Left colon (tissue), 2 donors: Measurements from ENCODE around the gene FBLN1. TPM values are rescaled to one million over a fixed set of nuclear protein-coding genes. Genes with fewer than 3 reads are reported as not detected.
"Not testable (repeated sequence)": the region's sequence is repeated elsewhere in the genome, so short reads cannot be mapped to it uniquely, and the experiment has no call there.

Experiments
- ATAC-seq: fragments of 200-7000 bp; cut with Tn5 transposase; one replicate; pipeline ENCODE4 v1.9.1; 2020; ENCODE audit warnings: mild to moderate bottlenecking, moderate library complexity
- DNase-seq, 2 donors: peaks; one replicate each; pipeline ENCODE4 v3.0.0-alpha.2; 2020
- intact Hi-C, 2 donors: fragments of 100-400 bp; cut with DNase I in 1 of 2; cut with micrococcal nuclease in 1 of 2; formaldehyde crosslinking; loops; one replicate each; pipeline versions ENCODE4 v1.11.2 to v1.14.0; 2022; cut with DNase I, micrococcal nuclease
- total RNA-seq, 2 donors: library from RNA; stranded (reverse); fragmentation: NEBNext Ultra II Directional; extraction: Animal tissue kit (Norgen Biotek cat#: 25700); gene quantifications; one replicate each; pipeline ENCODE4 v1.2.1, GENCODE V29; 2021
- donor health status: DM: no; HTN: no; CAD: no.
- donor health status: DM: yes; HTN: yes; CAD: no.

Gene FBLN1
- total RNA-seq, 2 donors from 2014 or later = 51.8 to 114 TPM

- ATAC-seq (no peak), DNase-seq (no peak)
- intact Hi-C loops = no loop called here
Measured at GRCh38 chr22:45518580-45518991, 15.9 kb downstream of the FBLN1 start.

GRCh38 chr22:45521178-45521577 lies 18.5 kb downstream of the FBLN1 start:
- intact Hi-C loops = no loop called here
- ATAC-seq = no peak
- DNase-seq = no peak

GRCh38 chr22:45522462-45522861 lies 19.8 kb downstream of the FBLN1 start:
- ATAC-seq (no peak), DNase-seq (no peak)
- intact Hi-C loops = no loop called here

- ATAC-seq (no peak), DNase-seq (no peak)
- intact Hi-C loops = no loop called here
Measured at GRCh38 chr22:45524157-45524556, 21.5 kb downstream of the FBLN1 start.

- ATAC-seq (no peak), DNase-seq (no peak)
- intact Hi-C loops = no loop called here
Measured at GRCh38 chr22:45524966-45525365, 22.3 kb downstream of the FBLN1 start.

- intact Hi-C loops = no loop called here
- no peak for ATAC-seq
- no peak for DNase-seq
Measured at GRCh38 chr22:45525480-45525879, 22.8 kb downstream of the FBLN1 start.

GRCh38 chr22:45526281-45526680 lies 23.6 kb downstream of the FBLN1 start:
- DNase-seq (no peak), ATAC-seq (no peak)
- intact Hi-C loops = no loop called here

- no peak for DNase-seq
- intact Hi-C loops = no loop called here
- ATAC-seq = no peak
Measured at GRCh38 chr22:45526768-45527360, 24.2 kb downstream of the FBLN1 start.

GRCh38 chr22:45527456-45527855 lies 24.8 kb downstream of the FBLN1 start:
- intact Hi-C loops = no loop called here
- ATAC-seq (no peak), DNase-seq (no peak)

- no peak for ATAC-seq
- no peak for DNase-seq
- intact Hi-C loops = no loop called here
Measured at GRCh38 chr22:45528046-45528445, 25.4 kb downstream of the FBLN1 start.

GRCh38 chr22:45529105-45529504 lies 26.4 kb downstream of the FBLN1 start:
- DNase-seq (no peak), ATAC-seq (no peak)
- intact Hi-C loops = no loop called here

GRCh38 chr22:45529971-45530575 lies 27.4 kb downstream of the FBLN1 start:
- intact Hi-C loops = no loop called here
- ATAC-seq = no peak
- no peak for DNase-seq

- DNase-seq (no peak), ATAC-seq (no peak)
- intact Hi-C loops = no loop called here
Measured at GRCh38 chr22:45531441-45532234, 29.0 kb downstream of the FBLN1 start.

GRCh38 chr22:45532235-45532631 lies 29.6 kb downstream of the FBLN1 start:
- intact Hi-C loops = no loop called here
- DNase-seq (no peak), ATAC-seq (no peak)

- intact Hi-C loops = no loop called here
- no peak for ATAC-seq
- no peak for DNase-seq
Measured at GRCh38 chr22:45533703-45534102, 31.0 kb downstream of the FBLN1 start.

- DNase-seq (no peak), ATAC-seq (no peak)
- intact Hi-C loops = no loop called here
Measured at GRCh38 chr22:45534339-45535192, 31.9 kb downstream of the FBLN1 start.

GRCh38 chr22:45535290-45535689 lies 32.6 kb downstream of the FBLN1 start:
- DNase-seq (no peak), ATAC-seq (no peak)
- intact Hi-C loops = no loop called here

GRCh38 chr22:45535835-45536234 lies 33.2 kb downstream of the FBLN1 start:
- intact Hi-C loops, DNase-seq, ATAC-seq: not testable (repeated sequence)

- no peak for ATAC-seq
- intact Hi-C loops = no loop called here
- DNase-seq = no peak
Measured at GRCh38 chr22:45537734-45538181, 35.1 kb downstream of the FBLN1 start.
